ENCODE measurements around the gene PLEKHF1. TPM values are rescaled to one million over a fixed set of nuclear protein-coding genes. Genes with fewer than 3 reads are reported as not detected.

Gene PLEKHF1
- total and polyA plus RNA-seq, 2 of the 13 experiments (the other 11 are each of a cell fraction or from before 2014, with no cell fraction given): 2.9 to 3.8 TPM

DNA sequence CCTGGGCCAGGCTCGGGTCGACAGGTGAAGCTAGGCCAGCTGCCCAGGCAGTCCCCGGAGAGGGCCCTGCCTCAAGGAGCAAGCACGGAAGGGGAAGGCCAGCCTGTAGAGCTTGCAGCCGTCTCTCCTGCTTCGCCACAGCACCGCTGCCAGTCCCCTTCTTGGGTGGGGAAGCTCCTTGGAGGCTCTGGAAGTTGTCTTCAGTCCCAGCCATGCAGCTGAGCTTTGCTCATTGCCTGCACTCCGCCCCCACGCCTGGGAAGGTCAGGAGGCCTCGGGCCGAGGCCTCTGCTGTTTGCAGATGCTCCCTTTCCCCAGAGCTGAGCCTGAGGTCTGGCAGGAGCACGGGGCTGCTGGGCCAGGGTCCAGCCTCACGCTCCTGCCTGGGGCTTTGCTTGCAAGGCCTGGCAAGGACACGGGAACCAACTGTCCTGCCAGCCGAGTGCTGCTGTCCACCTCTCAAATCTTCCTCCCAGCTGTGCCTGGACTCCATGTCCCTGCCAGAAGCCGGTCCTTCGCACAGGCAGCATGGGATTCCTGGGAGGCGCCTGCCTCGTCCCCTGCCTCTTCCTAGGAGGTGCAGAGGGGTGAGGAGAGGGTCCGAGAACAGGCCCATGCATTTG lies 13.3 kb downstream of the PLEKHF1 start (continued):
- no peak for TF ChIP-seq SALL1 (CRISPR knock-in tag; IDR thresholded peaks at IDR 0.05)
- TF ChIP-seq ZNF225 (CRISPR knock-in tag; IDR thresholded peaks at IDR 0.05): no peak
- TF ChIP-seq STAT5B (CRISPR knock-in tag; IDR thresholded peaks at IDR 0.05): no peak
- no peak for TF ChIP-seq ZNF382 (CRISPR knock-in tag; IDR thresholded peaks at IDR 0.05; ENCODE audit: borderline replicate concordance)
- no peak for TF ChIP-seq JARID2 (CRISPR knock-in tag; IDR thresholded peaks at IDR 0.05; ENCODE audit: insufficient replicate concordance)
- TF ChIP-seq ZNF740 (CRISPR knock-in tag; IDR thresholded peaks at IDR 0.05): no peak
- TF ChIP-seq ZNF263 (CRISPR knock-in tag; IDR thresholded peaks at IDR 0.05): 0 out of 2 replicates have a peak, but pooled peaks have one; percentile 44
- TF ChIP-seq RORA (CRISPR knock-in tag; IDR thresholded peaks at IDR 0.05): no peak
- no peak for TF ChIP-seq ATM (IDR thresholded peaks at IDR 0.05; ENCODE audit: borderline replicate concordance)
- TF ChIP-seq ZNF160 (CRISPR knock-in tag; IDR thresholded peaks at IDR 0.05): no peak
- TF ChIP-seq ZMYM2 (CRISPR knock-in tag; IDR thresholded peaks at IDR 0.05): no peak
- no peak for TF ChIP-seq SIX4 (CRISPR knock-in tag; IDR thresholded peaks at IDR 0.05)
- TF ChIP-seq ZNF282 (IDR thresholded peaks at IDR 0.05; ENCODE audit: partially characterized antibody): no peak
- no peak for TF ChIP-seq NBN (conservative IDR thresholded peaks at IDR 0.05)
- TF ChIP-seq SPEN (CRISPR knock-in tag; IDR thresholded peaks at IDR 0.05; ENCODE audit: low read depth): 0 out of 2 replicates have a peak, but pooled peaks have one; percentile 21
- TF ChIP-seq ZNF354B (CRISPR knock-in tag; IDR thresholded peaks at IDR 0.05): no peak
- no peak for TF ChIP-seq ZNF512 (CRISPR knock-in tag; IDR thresholded peaks at IDR 0.05)
- TF ChIP-seq, protein P1, sequence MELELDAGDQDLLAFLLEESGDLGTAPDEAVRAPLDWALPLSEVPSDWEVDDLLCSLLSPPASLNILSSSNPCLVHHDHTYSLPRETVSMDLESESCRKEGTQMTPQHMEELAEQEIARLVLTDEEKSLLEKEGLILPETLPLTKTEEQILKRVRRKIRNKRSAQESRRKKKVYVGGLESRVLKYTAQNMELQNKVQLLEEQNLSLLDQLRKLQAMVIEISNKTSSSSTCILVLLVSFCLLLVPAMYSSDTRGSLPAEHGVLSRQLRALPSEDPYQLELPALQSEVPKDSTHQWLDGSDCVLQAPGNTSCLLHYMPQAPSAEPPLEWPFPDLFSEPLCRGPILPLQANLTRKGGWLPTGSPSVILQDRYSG (CRISPR knock-in tag; IDR thresholded peaks at IDR 0.05): no peak
- no peak for TF ChIP-seq ZNF235 (CRISPR knock-in tag; IDR thresholded peaks at IDR 0.05; ENCODE audit: borderline replicate concordance)
- TF ChIP-seq PHF8 (CRISPR knock-in tag; IDR thresholded peaks at IDR 0.05): 0 out of 2 replicates have a peak, but pooled peaks have one; percentile 37
- TF ChIP-seq HBP1 (CRISPR knock-in tag; IDR thresholded peaks at IDR 0.05; ENCODE audit: low read depth): no peak
- TF ChIP-seq ARNT (IDR thresholded peaks at IDR 0.05): no peak
- TF ChIP-seq RARA (CRISPR knock-in tag; IDR thresholded peaks at IDR 0.05): 0 out of 2 replicates have a peak, but pooled peaks have one; percentile 9
- TF ChIP-seq, protein P2, sequence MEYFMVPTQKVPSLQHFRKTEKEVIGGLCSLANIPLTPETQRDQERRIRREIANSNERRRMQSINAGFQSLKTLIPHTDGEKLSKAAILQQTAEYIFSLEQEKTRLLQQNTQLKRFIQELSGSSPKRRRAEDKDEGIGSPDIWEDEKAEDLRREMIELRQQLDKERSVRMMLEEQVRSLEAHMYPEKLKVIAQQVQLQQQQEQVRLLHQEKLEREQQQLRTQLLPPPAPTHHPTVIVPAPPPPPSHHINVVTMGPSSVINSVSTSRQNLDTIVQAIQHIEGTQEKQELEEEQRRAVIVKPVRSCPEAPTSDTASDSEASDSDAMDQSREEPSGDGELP (IDR thresholded peaks at IDR 0.05; ENCODE audit: borderline replicate concordance, low read depth): peak; percentile 19; the same call in 1 of the 2 replicates
